Kidney (tissue), 14 donors: ENCODE data around the gene MSANTD1. TPM values are rescaled to one million over a fixed set of nuclear protein-coding genes. Genes with fewer than 3 reads are reported as not detected.
A peak's percentile ranks its signal among the peaks of the same experiment; 100 is the strongest.

ENCODE experiments used
- DNase-seq, 5 donors: peaks; one replicate each; pipeline ENCODE4 v3.0.0-alpha.2; 2013 to 2020
- FAIRE-seq: peaks from 2 replicates; lab custom pipeline; 2012; peaks lifted over from hg19 to GRCh38; lab: Jason Lieb, UNC
- H3K27ac ChIP-seq, 2 donors: one replicate each; pipeline ENCODE4 v1.7.0; 2013; ENCODE audit warnings: low read depth in 2 of 2, low read length in 2 of 2, inconsistent platforms in 1 of 2
- H3K27me3 ChIP-seq: one replicate; pipeline ENCODE4 v1.7.1; 2013; ENCODE audit warnings: low read length, inconsistent platforms; ENCODE audit not compliant: control insufficient read depth, insufficient read depth
- H3K36me3 ChIP-seq, 3 donors: one replicate each; pipeline versions ENCODE4 v1.7.0 to v1.7.1; 2013; ENCODE audit warnings: low read length in 3 of 3, control low read depth in 1 of 3, inconsistent platforms in 1 of 3; ENCODE audit not compliant: insufficient read depth in 3 of 3, control insufficient read depth in 2 of 3
- H3K4me1 ChIP-seq, 3 donors: one replicate each; pipeline versions ENCODE4 v1.7.0 to v1.7.1; 2013; ENCODE audit warnings: low read length in 3 of 3, inconsistent platforms in 1 of 3, low read depth in 1 of 3; ENCODE audit not compliant: control insufficient read depth in 2 of 3, insufficient read depth in 2 of 3
- H3K4me3 ChIP-seq, 3 donors: one replicate each; pipeline versions ENCODE4 v1.7.0 to v1.8.1; 2013; ENCODE audit warnings: low read length in 3 of 3, control low read depth in 1 of 3, inconsistent platforms in 1 of 3
- H3K9ac ChIP-seq, 3 donors: one replicate each; pipeline versions ENCODE4 v1.7.0 to v1.7.1; 2013; ENCODE audit warnings: low read length in 3 of 3, control low read depth in 1 of 3, inconsistent platforms in 1 of 3
- H3K9me3 ChIP-seq, 3 donors: one replicate each; pipeline versions ENCODE4 v1.7.0 to v1.7.1; 2013; ENCODE audit warnings: low read length in 3 of 3, control low read depth in 1 of 3, inconsistent platforms in 1 of 3; ENCODE audit not compliant: control insufficient read depth in 2 of 3, insufficient read depth in 1 of 3
- CTCF ChIP-seq: IDR thresholded peaks from 3 replicates; pipeline ENCODE4 v1.5.1; 2012; ENCODE audit warnings: mild to moderate bottlenecking, moderate library complexity, borderline replicate concordance; ENCODE audit not compliant: insufficient read depth; ENCODE audit errors: extremely low read depth
- intact Hi-C: fragments of 100-400 bp; cut with DNase I; formaldehyde crosslinking; loops from one replicate; pipeline ENCODE4 v1.11.1; 2022
- polyA plus RNA-seq: library from polyadenylated mRNA; stranded (reverse); fragments of 350-450 nt; fragmentation: Illumina TruSeq; extraction: RNeasy Lipid Tissue Mini Kit (QIAGEN cat#74804); gene quantifications from one replicate; pipeline ENCODE4 v1.2.3, GENCODE V29; 2014; ENCODE audit warnings: low read depth, low replicate concordance; ENCODE audit not compliant: insufficient read depth
- total RNA-seq: library from RNA; stranded (reverse); fragmentation: NEBNext Ultra II Directional; extraction: Animal tissue kit (Norgen Biotek cat#: 25700); gene quantifications from one replicate; pipeline ENCODE4 v1.2.1, GENCODE V29; 2021
- donor health status: control.
- donor health status: control.
- donor health status: control.
- donor health status: control.
- donor health status: control.
- donor health status: DM: yes; HTN: yes; CAD: no.
- donor health status: Normal renal cell carcinoma (clear cell type).

The MSANTD1 gene
- total and polyA plus RNA-seq, 2 donors from 2014 or later = 0.91 TPM; not detected in 1

GRCh38 chr4:3288571-3289094 lies 39.7 kb downstream of the MSANTD1 start:
- Histone ChIP-seq H3K36me3 (no peaks in the 10 kb centered on the region), H3K27me3 (no peaks in the 10 kb centered on the region), H3K9me3 (no peaks in the 10 kb centered on the region), H3K4me1 (peaks cover 0 to 5% (median 2%) of the 10 kb centered on the region in 3 donors), H3K4me3 (no peak overlapping the region), H3K9ac (no peak overlapping the region), H3K27ac (no peak overlapping the region)
- no peak for TF ChIP-seq CTCF
- intact Hi-C loops = no loop called here
- DNase-seq (peak in 2 of 5 donors; percentile 43 to 53), FAIRE-seq (no peak)

- H3K27me3 ChIP-seq = no peaks in the 10 kb centered on the region
- no peak for TF ChIP-seq CTCF
- no peak overlapping the region for H3K9ac ChIP-seq
- H3K4me1 ChIP-seq = peaks cover 0 to 8% (median 5%) of the 10 kb centered on the region in 3 donors
- H3K4me3 ChIP-seq = no peak overlapping the region
- DNase-seq (peak in 2 of 5 donors; percentile 34 to 54), FAIRE-seq (no peak)
- intact Hi-C loops = no loop called here
- H3K9me3 ChIP-seq = no peaks in the 10 kb centered on the region
- H3K27ac ChIP-seq = no peak overlapping the region
- H3K36me3 ChIP-seq = no peaks in the 10 kb centered on the region
Measured at GRCh38 chr4:3290476-3290875, 41.5 kb downstream of the MSANTD1 start.

GRCh38 chr4:3290889-3291321 lies 41.9 kb downstream of the MSANTD1 start:
- H3K4me3 ChIP-seq = no peak overlapping the region
- intact Hi-C loops = no loop called here
- DNase-seq = peak in 2 of 5 donors; percentile 56 to 62

More at GRCh38 chr4:3290889-3291321, 41.9 kb downstream of the MSANTD1 start:
- Histone ChIP-seq H3K9me3 (no peaks in the 10 kb centered on the region), H3K36me3 (no peaks in the 10 kb centered on the region), H3K27me3 (no peaks in the 10 kb centered on the region), H3K9ac (no peak overlapping the region), H3K27ac (no peak overlapping the region), H3K4me1 (peaks cover 0 to 8% (median 5%) of the 10 kb centered on the region in 3 donors)
- FAIRE-seq = no peak
- no peak for TF ChIP-seq CTCF
